ENCODE data around the gene IFI35.
"Not testable (repeated sequence)": the region's sequence is repeated elsewhere in the genome, so short reads cannot be mapped to it uniquely, and the experiment has no call there.

Gene IFI35

GRCh38 chr17:43006639-43007551 lies at the start of gene IFI35:
Gene IFI35, plus strand, starts transcription at chr17:43006784. Its CDS starts 164 bp downstream, at chr17:43006948.
- peak; percentile 65 for DNase-seq (ENCODE audit: extremely low read depth, low read depth)
- H3K4me3 ChIP-seq (replicated peaks; ENCODE audit: low read depth, low read length), result peak within 1 kb of the TSS; percentile 46
- peak; percentile 28 for TF ChIP-seq CTCF (IDR thresholded peaks at IDR 0.05; ENCODE audit: low read depth, low read length, missing control alignments)

DNA sequence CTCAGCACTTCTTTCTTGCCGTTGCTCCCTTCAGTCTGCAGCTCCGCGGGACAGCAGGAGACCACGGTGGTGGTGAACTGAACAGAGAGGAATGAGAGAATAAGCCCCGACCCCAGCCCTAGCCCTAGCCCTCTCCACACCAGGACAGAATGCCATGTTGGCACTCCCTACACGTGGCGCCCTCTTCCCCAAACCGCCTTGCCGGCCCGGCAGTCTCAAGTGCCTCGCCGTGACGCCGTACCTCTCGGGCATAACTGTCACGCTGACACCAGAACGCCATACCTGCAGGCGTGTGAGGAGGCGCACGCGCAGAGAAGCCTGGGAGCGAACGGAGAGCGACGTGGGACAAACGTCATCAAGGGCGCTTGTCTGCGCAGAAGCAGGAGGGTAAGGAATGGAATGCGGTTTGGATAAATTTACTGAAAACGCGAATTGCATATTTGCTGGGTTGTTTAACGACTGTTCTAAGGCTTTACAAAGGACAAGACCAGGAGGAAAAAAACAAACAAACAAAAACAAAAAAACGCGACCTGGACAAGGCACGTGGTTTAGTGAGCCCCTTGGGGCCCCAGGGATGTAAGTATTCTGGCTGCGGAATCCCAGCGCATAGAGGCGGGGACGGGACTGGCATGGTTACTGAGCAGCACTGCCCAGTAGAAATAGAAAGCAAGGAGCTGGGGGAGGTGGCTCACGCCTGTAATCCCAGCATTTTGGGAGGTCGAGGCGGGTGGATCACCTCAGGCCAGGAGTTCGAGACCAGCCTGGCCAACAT lies 42.2 kb upstream of the IFI35 start, which contains the start of gene AARSD1:
AARSD1 (minus strand) TSS at position 294 of the 772 bp plus-strand sequence; CDS start at position 280, 14 bp downstream.
- DNase-seq (ENCODE audit: extremely low read depth, low read depth), result peak; percentile 86
- H3K4me3 ChIP-seq (replicated peaks; ENCODE audit: low read depth, low read length), result peak within 1 kb of the TSS; percentile 97
- no peak for TF ChIP-seq CTCF (IDR thresholded peaks at IDR 0.05; ENCODE audit: low read depth, low read length, missing control alignments)

DNA sequence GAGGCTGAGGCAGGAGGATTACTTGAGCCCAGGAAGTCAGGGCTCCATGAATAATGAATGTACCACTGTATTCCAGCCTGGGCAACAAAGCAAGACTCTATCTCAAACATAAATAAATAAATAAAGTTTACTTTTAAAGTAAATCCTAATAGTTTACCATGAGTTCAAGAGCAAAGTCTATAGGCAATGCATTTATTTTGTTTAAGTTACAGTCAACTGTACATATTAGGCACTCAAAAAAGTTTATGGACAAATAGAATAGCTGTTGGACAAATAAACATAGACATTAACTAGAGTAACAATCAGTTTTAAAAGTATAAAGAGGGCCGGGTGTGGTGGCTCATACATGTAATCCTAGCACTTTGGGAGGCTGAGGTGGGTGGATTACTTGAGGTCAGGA lies 38.7 kb upstream of the IFI35 start:
- TF ChIP-seq CTCF (IDR thresholded peaks at IDR 0.05; ENCODE audit: low read depth, low read length, missing control alignments), result no peak
- H3K4me3 ChIP-seq (replicated peaks; ENCODE audit: low read depth, low read length), result no peak overlapping the region
- no peak for DNase-seq (ENCODE audit: extremely low read depth, low read depth)

GRCh38 chr17:42969001-42969581 lies 37.5 kb upstream of the IFI35 start:
- no peak overlapping the region for H3K4me3 ChIP-seq (replicated peaks; ENCODE audit: low read depth, low read length)
- DNase-seq (ENCODE audit: extremely low read depth, low read depth), result no peak
- no peak for TF ChIP-seq CTCF (IDR thresholded peaks at IDR 0.05; ENCODE audit: low read depth, low read length, missing control alignments)

GRCh38 chr17:42971589-42971988 lies 35.0 kb upstream of the IFI35 start:
- no peak for DNase-seq (ENCODE audit: extremely low read depth, low read depth)
- no peak overlapping the region for H3K4me3 ChIP-seq (replicated peaks; ENCODE audit: low read depth, low read length)
- TF ChIP-seq CTCF (IDR thresholded peaks at IDR 0.05; ENCODE audit: low read depth, low read length, missing control alignments), result no peak

DNA sequence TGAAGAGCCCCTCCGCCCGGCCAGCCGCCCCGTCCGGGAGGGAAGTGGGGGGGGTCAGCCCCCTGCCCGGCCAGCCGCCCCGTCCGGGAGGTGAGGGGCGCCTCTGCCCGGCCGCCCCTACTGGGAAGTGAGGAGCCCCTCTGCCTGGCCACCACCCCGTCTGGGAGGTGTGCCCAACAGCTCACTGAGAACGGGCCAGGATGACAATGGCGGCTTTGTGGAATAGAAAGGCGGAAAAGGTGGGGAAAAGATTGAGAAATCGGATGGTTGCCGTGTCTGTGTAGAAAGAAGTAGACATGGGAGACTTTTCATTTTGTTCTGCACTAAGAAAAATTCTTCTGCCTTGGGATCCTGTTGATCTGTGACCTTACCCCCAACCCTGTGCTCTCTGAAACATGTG lies 33.3 kb upstream of the IFI35 start:
- DNase-seq (ENCODE audit: extremely low read depth, low read depth); H3K4me3 ChIP-seq (replicated peaks; ENCODE audit: low read depth, low read length): not testable (repeated sequence)

DNA sequence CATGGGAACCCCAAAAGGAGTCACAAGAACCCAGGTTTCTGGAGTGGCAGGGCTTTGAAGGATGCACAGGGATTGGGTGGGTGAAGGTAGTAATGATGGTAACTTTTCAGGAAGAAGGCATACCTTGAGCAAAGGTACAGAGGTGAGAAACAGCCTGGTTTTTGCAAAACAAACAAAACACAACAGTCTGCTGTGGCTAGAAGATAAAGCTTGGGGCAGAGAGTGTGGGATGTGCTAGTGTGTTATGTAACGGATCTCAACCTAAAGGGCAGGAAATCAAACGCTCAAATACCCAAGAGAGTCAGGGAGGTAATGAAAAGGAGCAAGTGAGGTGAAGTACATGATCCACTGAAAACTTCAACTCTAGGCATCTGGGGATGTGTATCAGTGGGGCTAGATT lies 31.3 kb upstream of the IFI35 start:
- no peak overlapping the region for H3K4me3 ChIP-seq (replicated peaks; ENCODE audit: low read depth, low read length)
- TF ChIP-seq CTCF (IDR thresholded peaks at IDR 0.05; ENCODE audit: low read depth, low read length, missing control alignments), result no peak
- DNase-seq (ENCODE audit: extremely low read depth, low read depth), result no peak

DNA sequence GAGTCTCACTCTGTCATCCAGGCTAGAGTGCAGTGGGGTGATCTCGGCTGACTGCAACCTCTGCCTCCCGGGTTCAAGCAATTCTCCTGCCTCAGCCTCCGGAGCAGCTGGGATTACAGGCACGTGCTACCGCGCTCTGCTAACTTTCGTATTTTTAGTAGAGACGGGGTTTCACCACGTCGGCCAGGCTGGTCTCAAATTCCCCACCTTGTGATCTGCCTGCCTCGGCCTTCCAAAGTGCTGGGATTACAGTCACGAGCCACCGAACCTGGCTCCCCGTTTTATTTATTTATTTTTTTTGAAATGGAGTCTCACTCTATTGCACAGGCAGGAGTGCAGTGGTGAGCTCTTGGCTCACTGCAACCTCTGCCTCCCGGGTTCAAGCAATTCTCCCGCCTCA lies 30.9 kb upstream of the IFI35 start:
- not testable (repeated sequence) for H3K4me3 ChIP-seq (replicated peaks; ENCODE audit: low read depth, low read length); DNase-seq (ENCODE audit: extremely low read depth, low read depth)
